Fibroblast of skin of left biceps (primary cell): ENCODE data around the gene CDH8.

Source experiments
- DNase-seq, 2 experiments: peaks; one replicate each; pipeline ENCODE4 v3.0.0-alpha.2; 2013; ENCODE audit warnings: low read depth in 2 of 2

CDH8 gene

DNA sequence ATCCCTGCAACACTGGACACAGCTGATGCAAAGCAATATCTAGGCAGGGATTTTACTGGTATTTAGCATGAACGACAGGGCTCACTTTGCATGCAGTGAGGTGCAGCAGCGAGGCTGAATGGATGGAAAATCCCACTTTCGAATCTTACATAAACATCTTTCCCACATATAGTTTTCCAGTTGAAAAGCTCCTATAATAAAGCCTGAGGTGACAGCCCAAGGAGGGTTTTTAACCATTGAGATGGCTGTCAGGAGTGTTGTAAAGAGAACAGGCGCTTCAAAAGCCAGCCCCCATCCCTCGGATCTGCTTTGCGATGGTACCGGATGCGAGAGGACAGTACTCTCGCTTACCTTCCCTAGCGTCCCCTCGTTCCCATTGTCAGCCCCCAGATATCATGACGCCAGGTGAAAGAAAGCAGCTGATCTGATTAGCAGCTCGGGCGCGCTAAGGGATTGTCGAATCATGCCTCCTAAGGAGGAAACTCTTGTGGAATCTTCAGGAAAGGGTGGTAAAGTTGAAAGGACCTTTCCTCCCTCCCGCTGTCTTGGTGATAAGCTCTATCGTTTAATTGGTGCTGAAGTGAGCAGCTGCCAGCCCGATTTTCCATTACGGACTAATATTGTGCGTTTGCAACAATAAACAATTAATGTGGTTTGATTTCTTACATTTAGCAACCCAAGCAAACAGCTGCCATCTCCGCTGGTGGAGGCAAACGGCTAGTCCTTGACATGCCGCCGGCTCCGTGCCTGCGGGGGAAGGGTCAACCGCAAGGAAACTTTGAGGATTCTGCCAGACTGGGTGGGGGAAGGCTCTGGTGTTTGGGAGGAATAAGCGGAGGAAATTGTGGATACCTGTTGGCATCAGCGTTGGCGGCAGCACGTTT is 1.8 kb downstream of the CDH8 start:
- DNase-seq = no peak

DNA sequence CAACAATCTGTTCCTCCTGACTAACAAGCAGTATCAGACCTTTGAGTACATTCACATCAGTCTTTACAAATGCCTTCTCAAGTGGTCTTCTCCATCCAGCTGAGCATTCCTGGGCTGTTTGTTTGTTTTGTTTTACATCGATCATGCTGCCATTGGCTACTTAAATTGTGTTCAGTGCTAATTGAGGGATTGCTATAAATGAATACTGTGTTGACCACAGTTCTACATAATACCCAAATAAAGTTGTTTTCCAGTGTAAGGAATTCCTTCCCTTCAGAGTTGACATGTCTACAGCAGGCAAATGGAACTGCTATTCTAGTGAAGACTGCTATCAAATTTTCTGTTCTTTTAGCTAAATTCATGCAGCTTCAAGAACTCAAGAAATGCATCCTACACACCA is 3.2 kb downstream of the CDH8 start:
- DNase-seq = no peak

DNA sequence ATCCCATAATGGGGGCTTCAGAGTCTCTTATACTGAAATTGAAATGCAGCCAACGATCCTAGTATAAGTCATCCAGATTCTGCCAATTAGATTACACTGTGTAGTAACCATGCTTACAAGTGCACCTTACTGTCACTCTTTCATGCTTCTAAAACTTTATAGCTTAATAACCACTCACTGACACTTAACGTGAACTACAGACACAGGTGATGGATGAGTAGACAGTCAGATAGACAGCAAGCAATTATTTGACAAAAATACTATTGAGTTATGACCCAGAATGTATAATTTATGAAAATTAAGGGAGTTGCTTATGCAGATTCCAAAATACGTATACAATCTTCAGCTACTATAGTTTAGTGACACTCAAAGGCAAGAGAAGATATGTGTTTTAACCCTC is 6.3 kb downstream of the CDH8 start:
- DNase-seq = no peak

DNA sequence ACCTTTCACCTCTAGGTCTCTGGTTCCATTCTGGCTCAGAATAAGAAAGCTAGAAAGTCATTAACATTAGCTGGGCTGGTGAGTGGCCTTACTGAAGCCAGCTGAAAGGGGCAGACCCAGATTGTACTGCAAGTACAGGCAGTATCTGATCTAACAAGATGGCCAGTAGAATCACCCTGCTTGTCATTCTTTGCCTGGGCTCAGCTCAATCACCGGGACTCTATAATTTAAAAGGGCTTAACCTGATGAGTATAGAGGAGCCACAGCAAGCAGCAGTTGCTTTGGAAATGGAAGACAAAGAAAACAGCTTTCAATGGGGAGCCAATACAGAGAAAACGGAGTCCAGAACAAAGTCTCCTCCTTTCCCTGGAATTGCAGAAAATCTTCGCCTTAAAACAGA is 13.6 kb downstream of the CDH8 start:
- DNase-seq = no peak

DNA sequence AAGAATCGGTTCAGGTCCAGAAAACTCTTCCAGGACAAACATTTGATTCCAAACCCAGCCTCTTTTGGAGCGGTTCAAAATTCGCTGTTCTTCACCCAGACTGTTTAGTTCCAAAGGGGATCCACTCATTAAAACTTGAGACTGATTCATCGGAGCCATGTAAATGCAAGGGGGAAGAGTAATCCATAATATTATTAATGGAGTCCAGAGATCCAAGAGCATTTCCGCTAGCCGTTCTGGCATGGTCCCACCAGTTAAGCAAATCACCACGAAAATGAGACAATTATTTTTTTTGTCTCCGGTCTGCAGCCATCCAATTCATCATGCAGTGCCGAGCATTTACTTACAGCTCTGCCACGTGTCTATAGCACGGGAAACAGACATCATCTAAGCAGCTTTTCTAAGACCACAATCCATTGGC is 15.1 kb downstream of the CDH8 start:
- DNase-seq = no peak

- no peak for DNase-seq
These were observed 15.6 kb downstream of the CDH8 start for GRCh38 chr16:62020681-62021080.

DNA sequence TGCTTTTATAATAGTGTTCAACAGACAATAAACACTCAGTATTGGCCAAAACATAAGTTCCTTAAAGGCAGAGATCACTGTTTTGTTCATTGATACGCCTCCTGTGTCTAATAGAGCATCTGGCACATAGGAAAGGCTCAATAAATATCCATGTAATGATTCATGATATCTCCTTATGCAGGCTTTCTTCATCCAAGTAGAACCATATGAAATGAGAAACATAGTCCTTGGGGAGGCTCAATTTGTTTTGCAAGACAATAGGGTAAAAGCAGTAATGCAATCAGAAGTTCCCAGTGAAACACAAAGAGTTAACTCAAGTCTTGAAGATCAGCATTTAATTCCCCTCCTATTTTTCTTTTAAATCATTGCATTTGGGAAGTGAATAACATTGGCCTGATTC is 16.4 kb downstream of the CDH8 start:
- DNase-seq = no peak

DNA sequence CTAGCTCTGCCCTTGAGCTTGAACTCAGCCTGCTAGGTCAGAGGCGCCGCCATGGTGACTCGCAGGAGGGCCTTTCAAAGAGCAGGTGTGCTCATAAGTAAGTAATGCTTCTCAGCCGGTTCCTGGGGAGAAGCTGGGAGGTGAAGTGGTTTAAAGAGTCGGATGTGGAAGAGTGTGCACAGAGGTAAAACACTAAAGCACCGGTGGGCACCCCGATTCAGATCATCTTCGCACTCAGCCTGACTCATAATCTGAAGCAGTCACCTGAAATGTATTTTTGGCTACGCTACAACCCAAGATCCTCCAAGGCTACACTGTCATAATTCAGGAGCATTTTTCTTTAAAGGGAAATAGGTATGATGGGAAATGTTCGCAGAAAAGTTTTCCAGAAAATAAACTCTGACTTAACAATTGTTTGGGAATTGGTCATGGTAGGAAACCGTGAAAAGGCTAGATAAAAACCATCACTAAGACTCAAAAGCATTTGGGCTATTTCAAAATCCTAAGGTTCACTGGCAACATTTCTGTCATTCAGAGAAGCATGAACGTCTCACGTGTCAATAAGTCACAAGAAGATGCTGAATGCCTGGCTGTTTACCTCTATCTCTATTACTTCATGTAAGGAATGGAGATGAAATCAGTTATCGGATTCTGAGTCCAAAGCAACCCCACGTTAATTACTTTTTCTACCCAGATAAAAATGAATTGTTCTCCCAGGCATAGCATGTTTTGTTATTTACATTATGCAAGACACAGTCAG is 17.8 kb downstream of the CDH8 start:
- no peak for DNase-seq

DNA sequence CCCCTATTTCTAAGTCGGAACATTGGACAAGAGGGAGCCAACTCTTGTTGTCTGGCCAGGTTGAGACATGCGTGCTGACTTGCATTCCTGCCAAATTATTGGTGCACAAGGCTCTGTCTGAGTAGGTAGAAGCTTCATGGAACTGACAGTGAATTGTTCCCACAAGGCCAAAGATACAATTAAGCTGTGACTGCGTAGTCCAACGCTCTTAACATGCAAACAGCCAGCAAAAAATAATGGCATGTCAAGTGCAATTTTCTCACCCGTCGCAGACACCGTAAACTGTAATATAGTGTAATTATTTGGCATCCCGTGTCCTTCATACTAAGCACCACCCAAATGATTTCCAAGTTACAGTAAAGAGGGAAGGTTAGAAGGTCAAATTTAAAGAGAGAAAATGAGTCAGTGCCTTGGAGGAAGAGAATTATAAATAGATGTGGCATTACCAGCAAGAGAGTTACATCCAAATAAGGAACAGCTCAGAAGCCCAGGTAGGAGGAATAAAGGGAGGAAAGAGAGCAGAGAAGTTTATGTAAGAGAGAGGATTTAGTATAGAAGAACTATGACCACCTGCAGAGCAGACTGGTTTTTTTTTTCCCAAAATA is 21.8 kb downstream of the CDH8 start:
- DNase-seq = no peak

GRCh38 chr16:62010186-62010585 is 26.1 kb downstream of the CDH8 start:
- DNase-seq = no peak

- no peak for DNase-seq
These were observed 37.8 kb downstream of the CDH8 start for GRCh38 chr16:61998460-61998859.

DNA sequence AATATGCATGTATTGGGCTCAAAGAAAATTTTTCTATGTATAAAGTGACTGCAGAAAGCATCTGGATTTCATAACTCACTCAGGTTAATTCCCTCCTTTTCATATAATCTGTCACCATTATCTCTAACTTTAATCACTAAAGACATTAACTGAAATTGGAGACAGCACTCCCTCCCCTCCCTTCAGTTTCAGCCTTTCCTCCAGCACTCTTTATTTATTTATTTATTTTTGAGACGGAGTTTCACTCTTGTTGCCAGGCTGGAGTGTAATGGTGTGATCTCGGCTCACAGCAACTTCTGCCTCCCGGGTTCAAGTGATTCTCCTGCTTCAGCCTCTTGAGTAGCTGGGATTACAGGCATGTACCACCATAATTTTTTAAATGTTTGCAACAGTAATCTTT is 43.1 kb downstream of the CDH8 start:
- no peak for DNase-seq

DNA sequence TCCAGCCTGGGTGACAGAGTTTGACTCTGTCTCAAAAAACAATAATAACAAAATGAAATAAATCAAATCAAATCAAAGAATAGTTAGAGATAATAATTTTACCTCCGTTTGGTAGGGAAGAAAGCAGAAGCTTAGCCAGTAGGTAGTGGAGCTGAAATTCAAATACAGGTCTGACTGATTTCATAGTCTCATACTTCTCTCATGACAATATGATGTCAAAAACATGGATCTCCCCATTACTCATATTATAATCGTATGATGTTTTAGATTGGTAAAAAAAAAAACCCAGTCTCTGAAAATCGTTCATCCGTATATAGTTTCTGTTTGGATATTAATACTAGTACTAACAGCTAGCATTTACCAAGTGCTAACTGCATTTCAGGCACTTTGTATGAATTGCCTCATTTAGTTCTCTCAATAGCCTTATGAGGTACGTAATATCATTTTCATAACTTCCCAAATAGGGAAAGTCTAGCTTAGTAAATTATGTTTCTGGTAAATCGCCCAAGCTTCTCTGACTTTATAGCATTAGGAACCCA is 48.7 kb downstream of the CDH8 start:
- no peak for DNase-seq

DNA sequence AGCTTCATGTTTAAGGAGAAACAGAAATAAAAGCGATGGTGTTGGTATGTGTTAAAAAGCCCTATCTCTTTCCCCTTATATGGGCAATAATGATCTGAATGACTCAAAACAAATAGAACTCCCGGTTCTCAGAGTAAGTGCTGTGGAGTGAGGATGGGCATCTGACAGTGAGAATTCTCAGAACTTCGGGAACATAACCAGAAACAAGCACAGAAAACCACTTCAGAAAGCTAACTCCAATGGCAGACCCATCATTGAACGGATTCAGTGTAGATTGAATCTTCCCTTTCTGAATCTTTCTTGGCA is 67.2 kb downstream of the CDH8 start:
- DNase-seq = no peak

DNA sequence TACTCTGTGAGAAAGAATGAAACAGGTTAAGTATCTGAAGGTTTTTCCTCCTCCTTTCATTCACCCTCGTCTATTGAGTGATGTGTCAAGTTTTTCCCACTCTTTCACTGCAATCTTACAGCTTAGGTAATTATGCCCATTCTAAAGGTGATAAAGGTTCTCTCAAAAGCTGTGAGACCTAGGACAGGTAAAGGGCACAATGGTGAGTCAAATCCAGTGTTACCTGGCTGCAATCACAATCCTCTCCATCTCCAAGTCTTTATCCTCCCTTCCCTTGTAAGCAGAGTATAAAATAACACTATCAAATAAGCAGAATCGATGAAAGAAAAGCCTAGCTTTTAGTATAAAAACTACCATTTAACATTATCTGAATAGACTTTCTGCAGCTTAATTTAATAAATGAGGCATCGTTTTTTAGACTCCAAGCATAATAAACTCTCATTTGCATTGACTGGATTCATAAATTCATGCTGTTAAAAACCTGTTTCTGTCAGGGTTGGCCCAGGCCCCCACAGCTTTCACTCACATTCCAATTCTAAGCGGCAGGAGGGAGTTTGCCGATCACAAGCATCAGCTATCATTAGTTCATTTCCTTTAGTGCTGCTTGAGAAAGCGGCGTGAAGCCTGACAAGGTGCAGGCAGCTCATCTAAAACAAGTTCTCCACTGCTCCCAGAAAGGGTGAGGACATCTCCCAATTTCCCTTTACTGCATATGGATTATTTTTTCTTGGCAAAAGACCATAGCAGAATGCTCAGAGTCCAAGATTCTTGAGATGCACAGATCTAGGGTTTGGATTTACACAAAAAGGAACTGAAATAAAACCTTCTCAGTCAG is 67.8 kb downstream of the CDH8 start:
- no peak for DNase-seq

DNA sequence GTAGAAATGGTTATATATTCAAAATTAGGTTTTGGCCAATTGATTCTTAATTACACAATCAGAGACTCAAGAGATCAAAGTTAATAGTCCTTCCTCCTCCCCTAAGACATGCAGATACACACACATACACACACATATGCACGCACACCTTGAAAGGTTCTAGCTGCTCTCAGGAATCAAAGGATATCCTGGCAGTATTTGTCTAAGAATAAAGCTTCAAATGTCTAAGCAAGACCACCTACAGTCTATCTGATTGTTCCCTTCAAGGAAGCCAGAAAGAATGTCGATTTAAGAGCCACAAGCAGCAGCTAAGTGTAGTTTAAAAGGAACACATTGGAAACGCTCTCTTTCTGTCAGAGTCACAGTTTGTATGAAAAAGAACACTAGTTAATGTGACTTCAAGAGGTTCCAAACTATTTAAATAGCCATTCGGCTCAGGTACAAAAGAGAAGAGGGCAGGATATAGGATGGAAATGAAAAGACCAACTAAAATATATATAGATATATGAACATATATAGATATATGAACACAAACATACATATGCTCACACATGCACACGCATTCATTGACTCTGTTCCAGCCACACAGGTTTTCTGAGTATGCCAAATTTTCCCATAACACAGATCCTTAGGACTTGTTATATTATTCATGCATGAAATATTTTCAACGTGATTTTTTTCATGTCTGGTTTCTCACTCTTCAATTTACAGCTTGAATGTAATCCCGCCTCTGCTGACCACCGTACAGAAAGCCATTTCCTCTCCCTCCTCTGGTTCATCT is 79.0 kb downstream of the CDH8 start:
- no peak for DNase-seq

- no peak for DNase-seq
These were observed 83.4 kb downstream of the CDH8 start for GRCh38 chr16:61952841-61953240.

- no peak for DNase-seq
These were observed 87.8 kb downstream of the CDH8 start for GRCh38 chr16:61948414-61948813.

GRCh38 chr16:61946019-61946418 is 90.2 kb downstream of the CDH8 start:
- no peak for DNase-seq

DNA sequence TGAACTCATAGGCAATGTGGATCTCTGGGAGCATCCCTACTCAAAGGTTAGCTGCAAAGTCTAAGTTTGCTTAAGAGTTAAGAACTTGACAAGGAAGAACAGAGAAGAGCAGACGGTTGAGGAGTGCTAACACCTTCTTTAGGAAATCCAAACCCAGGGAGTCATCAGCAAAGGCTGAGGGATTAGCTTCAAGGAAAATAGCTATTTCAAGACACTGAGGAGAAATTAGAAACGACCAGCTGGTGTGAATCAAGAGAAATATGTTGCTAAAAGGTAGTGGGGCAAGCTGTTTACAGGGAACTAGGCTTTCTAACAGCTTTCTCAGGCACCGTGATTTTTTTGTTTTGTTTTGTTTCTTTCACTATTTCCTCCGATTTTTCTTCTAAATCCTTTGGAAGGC is 90.7 kb downstream of the CDH8 start:
- DNase-seq = no peak

DNA sequence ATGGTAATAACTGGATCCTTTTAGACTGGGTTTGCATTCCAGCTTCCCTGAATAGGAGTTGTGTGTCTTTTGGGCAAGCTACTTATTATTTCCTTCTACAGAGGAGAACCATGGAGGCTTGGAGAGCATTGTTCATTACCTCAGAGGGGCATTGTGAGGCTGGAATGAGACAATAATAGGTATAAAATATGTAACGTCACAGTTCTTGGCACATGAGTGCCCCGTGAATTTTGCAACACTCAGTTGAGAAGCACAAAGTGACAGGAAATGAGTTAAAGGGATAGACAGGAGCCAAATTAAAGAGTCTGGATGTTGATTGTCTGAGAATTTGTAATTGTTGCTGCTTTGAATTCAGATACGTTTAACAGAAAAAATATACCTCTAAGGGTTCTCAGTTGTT is 92.2 kb downstream of the CDH8 start:
- no peak for DNase-seq
